NCI-H774 (cell line): ENCODE measurements around the gene FAM193B.

ENCODE experiments used
- DNase-seq: peaks from one replicate; lab custom pipeline; 2025; lab: John Stamatoyannopoulos, UW

Gene FAM193B

DNA sequence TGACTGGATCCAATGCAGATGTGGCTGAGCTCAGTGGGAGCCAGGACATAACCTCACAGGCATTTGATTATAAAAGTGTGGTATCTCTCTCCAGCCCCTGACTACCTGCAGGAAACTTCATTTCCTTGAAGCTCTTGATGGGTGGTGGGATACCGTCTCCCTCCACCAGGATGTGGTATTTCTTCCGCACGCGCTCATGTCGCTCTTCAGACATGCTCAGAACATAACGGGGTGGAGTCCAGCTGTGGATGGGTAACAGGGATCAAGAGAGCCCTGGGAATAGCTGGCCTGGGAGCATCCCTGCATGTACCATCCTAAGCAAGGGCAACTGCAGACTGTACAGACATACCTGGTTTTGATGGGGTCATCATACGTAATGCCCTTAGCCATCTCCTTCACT, 38.8 kb downstream of the FAM193B start:
- DNase-seq = no peak

DNA sequence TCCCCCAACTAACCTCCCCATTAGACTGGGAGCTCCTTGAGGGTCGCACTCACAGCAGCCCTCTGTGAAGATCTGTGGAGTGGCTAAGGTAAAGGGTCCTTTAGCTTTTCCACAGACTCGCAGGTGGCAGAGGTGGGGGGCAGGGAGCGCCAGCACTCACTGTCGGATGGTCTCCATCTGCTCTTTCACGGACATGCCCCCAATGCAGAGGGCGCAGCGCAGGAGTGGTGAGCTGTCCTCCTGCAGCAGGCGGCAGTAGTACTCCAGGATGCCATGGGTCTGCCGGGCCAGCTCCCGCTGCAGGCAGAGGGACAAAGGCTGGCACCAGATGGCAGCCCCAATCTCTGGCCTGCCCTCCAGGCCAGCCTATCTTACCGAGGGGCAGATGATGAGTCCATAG, 39.8 kb downstream of the FAM193B start:
- DNase-seq = no peak

DNA sequence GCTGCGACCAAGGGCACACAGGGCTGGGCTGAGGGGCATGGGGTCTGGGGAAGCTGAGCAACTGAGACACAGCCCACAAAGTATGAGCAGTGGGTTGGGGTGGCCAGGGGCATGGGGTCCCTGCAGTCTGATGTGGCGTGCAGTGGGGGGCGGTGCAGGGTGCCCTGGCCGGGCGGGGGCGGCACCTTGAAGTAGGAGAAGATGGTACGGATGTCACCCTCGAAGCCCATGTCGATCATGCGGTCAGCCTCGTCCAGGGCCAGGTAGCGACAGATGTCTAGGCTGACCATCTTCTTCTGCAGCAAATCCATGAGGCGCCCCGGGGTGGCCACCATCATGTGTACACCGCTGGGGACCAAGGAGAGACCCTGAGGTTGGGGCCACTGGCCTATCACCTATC, 40.9 kb downstream of the FAM193B start:
- DNase-seq = no peak

DNA sequence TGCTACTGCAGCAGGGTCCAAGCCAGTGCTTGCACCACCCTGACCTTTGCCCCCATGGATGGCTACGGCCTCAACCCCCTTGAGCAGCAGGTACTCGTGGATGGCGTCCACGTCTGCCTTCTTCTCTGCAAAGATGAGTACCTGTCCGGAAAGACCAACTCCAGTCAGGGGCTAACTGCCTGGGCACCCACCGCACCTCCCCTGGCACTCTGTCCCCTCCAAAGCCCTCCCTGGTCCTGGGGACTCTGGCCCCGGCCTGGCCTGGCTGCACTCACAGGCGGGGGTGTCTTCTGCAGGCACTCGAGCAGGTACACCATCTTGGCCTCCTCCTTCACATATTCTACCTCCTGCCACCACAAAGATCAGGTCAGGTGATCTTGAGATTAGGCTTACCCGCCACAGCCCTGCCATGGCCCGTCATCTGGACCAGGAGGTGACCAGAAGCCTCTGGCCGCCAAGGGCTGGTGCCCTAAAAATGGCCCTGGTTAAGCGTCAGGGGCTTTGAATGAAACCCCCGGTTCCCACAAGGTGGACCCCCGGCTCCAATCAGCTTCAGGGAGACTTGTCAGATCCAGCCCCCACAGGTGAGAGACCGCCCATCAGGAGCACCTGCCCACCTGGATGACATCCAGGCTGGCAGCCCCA, 41.5 kb downstream of the FAM193B start:
- DNase-seq = no peak

DNA sequence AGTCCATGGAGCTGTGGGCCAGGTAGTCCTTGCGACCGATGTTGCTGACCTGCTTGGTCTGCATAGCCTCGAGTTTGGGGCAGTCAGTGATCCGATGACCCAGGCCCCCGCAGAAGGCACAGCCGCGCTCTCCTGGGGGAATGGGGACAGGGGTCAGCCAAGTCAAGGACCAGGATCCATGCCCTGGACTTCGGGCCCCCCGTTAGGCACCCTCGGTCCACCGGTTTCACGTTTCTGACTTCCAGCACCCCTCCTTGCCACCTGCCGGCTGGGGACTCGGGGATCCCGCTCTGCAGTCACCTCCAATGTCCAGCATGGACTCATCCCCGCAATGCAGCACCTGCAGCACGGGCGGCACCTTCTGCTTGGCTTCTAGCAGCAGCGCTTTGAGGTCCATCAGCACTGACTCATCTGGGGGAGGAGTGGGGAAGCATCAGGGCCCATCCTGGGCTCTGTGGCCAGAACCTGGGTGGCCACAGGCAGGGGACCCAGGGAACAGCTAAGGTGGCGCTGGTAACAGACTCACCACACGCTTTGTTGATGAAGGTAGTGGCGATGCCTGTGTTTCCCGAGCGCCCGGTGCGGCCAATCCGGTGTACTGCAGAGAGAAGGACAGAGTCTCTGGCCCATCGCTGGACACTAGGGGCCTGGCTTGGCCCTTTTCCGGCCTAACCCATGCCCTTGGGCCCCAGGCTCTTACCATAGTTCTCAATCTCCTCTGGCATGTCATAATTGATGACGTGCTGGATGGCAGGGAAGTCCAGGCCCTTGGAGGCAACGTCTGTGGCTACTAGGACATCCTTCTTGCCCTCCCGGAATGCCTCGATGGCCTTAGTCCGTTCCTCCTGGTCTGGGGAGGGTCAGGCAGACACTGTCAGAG, 42.3 kb downstream of the FAM193B start:
- no peak for DNase-seq

DNA sequence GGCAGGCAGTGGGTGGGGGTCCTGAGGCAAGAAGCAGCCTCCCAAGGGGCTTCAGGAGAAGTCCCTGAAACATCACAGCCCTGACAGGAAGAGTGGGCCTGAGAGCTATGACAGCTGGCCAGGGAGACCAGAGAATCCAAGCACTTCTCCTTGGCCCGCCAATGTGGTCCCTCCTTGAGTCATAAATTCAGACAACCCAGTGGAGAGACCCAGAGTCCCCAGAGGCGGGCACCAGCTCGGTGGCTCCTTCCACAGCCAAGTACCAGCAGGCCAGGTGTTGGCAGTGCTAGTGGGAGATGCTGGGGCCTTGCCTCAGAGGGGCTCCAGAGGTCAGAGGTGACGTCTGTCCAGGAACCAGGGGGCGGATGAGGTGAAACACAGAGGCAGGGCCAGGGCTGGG, 43.2 kb downstream of the FAM193B start:
- no peak for DNase-seq

DNA sequence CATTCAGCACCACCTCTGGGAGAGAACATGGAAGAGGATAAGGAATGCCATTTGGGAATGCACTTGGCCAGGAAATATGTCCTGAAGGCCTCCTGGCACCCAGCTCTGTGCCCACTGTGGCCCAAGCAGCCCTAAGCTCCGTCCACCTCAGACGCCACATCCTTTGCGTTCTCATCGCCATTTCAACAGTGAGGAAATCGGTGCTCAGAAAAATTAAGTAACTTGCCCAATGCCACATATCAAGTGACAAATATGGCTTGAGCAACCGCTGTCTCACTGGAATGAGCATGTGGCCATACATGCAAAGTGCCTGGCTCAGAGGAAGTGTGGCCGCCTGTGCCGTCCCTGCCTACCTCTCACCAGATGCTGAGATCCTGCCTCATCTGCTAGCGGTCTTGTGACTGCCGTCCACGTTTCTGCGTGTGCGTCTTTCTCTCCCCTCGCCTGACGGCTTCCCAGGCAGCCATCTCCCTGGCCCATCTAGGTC, 43.8 kb downstream of the FAM193B start:
- DNase-seq = no peak

DNA sequence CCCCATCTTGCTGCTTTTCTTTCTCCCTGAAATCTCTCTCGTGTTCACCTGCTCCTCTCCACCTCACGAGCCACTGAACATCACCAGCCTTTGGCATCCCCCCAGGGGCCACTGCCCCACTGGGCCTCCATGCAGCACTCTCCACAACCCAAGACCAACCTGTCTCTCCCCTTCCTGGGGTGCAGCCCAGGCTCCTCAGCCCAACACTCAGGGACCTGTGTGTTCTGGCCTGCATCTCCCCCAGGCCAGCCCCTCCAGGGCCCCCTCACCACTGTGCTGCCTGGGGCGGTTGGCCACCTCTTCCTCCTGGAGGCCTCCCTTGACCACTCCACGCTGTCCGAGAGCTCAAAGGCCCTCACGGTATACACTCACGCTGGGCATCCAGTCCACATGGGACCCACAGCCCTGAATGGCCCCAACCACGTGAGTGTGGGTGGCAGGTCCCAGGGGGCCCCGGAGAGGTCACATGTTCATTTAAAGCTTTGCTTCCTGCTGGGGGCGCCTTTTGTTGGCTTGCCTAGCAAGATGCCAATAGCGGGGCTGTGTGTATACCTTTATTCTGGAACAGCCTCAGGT, 44.3 kb downstream of the FAM193B start:
- no peak for DNase-seq

DNA sequence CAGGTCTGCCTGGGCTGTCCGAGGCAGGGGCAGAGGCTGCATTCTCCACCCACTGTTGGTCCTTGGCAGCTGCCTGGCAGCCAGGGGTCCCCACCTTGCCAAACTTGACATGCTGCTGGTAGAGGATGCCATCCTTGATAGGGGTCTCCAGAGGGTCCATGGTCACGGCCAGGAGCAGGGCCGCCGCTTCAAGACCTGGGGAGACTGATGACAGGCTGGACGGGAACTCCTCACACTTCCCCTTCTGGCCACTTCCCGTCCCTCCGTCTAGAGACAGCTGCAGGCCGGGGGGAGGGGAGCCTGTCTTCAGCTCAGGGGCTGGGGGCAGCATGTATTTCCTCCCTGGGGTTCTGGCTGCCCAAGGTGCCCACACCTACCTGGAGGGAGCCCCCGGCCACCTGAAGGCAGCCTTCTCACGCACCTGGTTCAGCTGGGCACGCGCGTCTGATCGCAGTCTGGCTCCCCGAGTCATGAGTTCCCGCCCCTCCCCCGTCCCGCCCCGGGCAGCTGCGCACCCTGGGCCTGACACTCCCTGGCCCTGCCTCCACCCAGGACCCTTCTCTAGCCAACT, 44.9 kb downstream of the FAM193B start, which contains the start of gene DOK3:
TSS of gene DOK3 (minus strand) at position 446 of the 571 bp plus-strand sequence. CDS start at position 160, 286 bp downstream.
- DNase-seq = no peak

DNA sequence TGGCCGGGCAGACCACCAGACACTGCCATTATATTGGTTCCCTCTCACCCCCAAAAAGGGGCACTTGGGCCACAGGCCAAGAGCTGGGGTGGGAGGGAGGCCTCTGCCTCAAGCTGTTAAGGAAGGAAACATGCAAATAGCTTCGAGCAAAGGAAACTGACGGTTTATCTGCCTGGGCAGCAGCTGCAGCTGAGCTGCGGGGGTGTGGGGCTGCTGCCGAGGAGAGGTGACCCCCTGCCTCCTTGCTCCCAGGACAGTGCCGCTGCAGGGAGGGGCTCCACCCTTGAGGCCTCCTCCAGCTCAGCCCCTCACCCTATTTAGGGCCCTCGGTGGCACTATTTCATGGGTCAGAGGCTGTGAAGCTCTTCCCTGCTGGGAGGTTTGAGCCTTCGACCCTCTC, 45.5 kb downstream of the FAM193B start:
- DNase-seq = no peak

DNA sequence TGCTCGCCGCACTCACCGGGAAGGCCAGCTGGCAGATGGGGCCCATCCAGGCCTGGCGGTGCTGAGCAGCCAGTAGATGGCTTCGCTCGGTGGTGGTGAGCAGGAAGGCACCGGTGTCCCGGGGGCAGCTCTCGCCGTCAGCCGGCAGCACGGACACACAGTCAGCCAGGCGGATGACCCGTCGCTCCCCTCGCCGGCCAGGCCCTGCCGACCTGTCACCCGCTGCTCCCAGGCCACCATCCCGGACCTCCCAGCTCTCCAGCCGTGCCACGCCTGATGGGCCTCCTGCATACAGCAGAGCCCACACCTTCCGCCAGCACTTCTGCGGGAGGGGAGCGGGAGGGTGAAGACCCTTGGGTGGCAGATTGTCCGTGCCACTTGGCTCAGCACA, 46.1 kb downstream of the FAM193B start:
- DNase-seq = no peak

DNA sequence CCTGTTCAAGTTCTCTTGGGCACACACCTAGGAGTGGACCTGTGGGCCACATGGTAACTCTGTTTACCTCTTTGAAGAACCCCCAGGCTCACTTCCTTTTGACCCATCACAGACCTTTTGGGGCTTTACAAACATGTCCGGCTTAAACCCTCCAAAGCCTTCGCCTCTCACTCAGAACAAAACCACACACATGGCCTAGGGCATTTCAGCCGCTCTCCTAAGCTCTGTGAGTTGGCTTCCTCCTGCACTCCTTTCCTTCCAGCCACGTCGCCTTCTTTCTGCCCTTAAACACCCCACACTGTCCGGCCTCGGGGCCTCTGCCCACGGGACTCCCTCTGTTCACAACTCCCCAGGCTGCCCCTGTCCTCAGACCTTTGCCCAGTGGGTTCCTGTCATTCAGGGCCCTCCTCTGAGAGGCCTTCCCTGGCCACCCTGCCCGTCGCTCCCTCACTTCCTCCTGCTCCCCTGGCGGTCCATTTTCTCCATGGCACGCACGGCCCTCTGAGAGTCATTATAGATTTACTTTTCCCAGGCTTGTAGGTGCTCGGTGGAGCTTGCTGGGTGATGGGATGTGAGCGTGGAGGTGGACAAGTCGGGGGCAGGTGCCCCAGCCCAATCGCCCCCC, 46.7 kb downstream of the FAM193B start:
- DNase-seq = no peak

DNA sequence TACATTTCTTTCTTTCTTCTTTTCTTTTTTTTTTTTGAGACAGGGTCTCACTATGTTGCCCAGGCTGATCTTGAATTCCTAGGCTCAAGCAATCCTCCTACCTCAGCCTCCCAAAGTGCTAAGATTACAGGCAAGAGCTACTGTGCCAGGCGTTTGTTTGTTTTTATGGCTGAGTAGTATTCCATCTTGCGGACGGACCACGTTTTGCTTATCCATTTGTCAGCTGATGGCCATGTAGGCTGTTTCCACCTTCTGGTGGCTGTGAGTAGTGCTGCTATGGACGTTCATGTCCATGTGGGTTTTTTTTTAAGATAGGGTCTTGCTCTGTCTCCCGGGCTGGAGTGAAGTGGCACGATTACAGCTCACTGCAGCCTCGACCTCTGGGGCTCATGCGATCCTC, 47.2 kb downstream of the FAM193B start:
- DNase-seq = no peak

DNA sequence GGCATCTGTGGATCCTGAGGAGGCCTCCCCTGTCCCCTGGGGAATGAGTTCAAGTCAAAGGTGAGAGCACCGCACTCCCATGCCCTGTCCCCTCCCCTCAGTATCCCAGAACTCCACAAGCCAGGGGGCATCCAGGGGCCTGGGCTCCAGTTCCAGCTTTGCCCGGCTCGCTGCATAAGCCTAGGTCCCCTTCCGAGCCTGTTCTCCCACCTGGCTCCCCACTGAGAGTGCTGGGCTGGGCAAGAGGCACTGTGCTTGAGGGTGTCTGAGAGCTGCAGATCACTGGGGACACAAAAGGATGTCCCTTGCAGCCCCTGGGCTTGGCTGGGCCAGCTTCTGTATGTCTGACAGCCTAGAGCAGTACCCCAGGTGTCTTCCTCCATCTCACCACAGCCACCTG, 49.3 kb downstream of the FAM193B start:
- no peak for DNase-seq

DNA sequence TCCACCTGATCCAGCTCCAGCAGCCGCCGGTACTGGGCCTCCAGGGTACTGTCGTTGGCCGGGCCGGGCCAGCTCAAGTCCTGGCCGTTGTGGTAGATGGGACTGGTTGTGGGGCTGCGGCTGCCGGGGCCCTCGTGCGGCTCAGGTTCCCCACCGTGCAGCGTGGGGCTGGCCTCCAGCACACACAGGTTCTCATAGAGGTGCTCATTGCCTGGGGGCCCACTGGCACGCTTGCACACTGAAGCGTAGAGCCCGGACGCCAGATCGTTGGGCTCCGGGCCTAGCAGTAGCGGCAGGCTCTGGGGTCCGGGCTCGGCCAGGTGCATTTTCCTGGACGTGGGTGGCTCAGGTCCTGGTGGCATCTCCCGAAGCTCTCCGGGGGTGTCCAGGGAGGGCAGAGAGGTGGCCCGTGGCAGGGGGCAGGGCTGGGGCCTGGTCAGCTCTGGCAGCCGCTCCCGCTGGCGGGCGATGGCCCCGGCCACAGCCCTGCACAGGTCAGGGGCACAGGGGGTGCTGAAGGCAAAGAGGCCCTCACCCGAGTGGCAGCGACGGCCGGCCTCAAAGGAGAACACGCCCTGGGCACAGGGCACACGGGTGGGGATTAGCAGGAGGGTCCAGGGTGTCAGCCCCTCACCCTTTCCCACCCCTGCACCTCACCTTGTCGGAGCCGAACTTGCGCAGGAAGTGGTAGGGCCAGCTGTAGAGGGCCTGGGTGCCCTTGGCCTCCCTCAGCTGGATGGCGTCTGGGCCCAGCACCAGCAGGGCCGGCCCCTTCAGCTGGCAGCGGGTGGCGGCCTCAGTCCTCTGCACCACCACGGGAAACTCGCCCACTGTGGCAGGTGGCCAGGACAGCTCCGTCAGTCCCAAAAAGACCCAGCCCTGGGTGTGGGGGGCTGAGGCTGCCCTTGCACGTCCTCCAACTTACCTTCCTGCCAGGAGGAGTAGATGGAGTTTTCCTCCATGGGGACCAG, 50.0 kb downstream of the FAM193B start:
- no peak for DNase-seq

DNA sequence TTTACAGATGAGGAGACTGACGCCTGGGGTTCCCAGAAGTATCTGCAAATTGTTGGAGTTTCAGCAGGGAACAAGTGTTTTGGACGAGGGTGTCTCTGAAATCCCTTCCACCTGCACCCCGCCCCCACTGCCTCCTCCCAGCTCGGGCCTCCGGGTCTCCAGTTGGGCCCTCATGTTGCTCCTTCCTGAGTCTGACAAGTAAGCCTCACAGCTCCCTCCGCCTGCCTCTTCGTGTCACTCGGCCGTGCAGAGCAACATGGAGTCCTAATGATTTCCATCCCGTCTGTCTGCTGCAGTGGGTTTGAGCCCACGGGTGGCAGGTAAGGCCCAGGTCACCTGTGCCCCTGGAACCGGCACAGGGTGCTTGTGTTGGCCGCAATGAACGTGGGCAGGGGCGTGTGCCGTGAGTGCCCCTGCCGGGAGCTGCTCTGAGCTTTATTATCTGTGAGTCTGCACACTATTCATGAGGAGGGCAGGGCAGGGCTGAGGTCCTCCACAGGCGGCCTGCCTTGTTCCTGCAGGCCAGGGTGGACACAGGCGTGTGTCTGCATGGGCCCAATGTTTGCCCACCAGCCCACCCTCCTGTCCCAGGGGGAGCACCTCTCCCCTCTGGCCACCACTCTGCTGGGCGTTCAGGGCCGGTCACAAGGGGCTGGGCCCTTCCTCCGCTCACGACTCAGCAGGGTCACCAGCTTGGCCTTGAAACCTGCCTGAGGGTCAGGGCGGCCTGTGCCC, 50.8 kb downstream of the FAM193B start:
- DNase-seq = no peak

DNA sequence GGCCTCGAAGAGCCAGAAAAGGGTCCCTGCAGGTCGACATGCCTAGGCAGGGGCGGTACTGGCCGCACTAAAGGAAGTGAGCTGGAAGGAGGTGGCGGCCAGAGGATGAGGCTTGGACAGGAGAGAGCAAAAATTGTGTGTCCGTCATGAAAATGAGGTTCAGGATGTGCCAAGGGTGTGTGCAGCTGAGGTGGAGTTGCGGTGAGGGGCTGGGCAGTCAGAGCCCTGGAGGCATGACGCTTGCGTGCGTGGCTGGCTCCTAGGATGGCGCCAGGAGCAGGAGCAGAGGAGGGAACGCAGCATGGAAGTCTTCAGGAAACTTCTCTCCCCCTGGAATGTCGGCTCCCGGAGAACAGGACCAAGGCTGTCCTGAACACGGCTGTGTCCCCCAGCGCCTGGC, 51.5 kb downstream of the FAM193B start:
- DNase-seq = no peak

DNA sequence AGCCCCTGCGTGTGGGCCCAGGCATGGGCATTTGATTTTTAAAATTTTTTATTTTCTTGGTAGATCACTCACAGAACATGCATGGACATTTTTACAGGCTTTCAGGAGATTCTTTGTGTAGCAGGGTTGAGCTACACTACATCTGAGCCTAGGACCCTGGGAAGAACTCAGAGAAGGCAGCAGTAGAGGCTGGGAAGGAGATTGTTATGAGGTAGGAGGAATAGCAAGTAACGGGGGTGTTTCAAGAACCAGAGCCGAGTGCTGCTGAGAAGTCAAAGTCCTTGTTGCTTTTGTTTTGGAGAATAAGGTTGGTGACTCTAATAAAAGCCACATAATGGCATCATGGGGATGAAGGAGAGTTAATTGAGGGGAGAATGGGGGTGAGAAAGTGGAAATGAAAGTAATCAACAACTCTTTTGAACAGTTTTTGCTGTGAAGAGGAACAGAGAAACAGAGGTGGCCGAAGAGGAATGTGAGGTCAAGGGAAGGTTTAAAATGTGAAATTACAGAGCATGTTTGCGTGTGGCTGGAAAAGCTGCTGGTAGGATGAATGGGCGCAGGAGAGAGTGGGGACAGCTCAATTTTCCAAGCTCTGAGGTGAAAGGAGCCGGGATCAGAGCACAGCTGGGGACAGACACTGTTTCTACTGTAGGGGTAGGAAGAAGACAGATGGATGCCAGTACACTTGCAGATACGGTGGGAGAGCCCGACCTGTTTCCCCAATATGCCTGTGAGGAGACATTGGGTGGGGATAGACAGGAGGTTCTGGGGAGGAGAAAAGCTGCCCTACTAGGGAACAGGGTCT, 52.3 kb downstream of the FAM193B start:
- no peak for DNase-seq
